HG03064 (cell line): ENCODE results near the gene EEF2KMT.
"Not testable (repeated sequence)": the region's sequence is repeated elsewhere in the genome, so short reads cannot be mapped to it uniquely, and the experiment has no call there.

ENCODE experiments used
- ATAC-seq: cut with Tn5 transposase; IDR thresholded peaks from one replicate; pipeline ENCODE4 v1.9.1; 2021; ENCODE audit warnings: low read depth; ENCODE audit not compliant: unreplicated experiment

The EEF2KMT gene, protein sequence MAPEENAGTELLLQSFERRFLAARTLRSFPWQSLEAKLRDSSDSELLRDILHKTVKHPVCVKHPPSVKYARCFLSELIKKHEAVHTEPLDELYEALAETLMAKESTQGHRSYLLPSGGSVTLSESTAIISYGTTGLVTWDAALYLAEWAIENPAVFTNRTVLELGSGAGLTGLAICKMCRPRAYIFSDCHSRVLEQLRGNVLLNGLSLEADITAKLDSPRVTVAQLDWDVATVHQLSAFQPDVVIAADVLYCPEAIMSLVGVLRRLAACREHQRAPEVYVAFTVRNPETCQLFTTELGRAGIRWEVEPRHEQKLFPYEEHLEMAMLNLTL

GRCh38 chr16:5097470-5098220 lies at the start of gene EEF2KMT:
TSS of gene EEF2KMT (minus strand) at chr16:5097795. CDS start at chr16:5097739, 56 bp downstream.
- peak; percentile 95 for ATAC-seq

DNA sequence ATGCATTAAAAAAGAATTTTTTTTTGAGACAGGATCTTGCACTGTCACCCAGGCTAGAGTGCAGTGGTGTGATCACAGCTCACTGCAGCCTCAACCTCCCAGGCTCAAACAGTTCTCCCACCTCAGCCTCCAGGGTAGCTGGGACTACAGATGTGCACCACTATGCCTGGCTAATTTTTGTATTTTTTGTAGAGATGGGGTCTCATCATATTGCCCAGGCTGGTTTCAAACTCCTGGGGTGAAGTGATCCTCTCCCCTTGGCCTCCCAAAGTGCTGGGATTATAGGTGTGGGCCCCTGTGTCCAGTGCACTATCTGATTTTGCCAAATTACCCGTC lies 47.0 kb upstream of the EEF2KMT start:
- not testable (repeated sequence) for ATAC-seq

DNA sequence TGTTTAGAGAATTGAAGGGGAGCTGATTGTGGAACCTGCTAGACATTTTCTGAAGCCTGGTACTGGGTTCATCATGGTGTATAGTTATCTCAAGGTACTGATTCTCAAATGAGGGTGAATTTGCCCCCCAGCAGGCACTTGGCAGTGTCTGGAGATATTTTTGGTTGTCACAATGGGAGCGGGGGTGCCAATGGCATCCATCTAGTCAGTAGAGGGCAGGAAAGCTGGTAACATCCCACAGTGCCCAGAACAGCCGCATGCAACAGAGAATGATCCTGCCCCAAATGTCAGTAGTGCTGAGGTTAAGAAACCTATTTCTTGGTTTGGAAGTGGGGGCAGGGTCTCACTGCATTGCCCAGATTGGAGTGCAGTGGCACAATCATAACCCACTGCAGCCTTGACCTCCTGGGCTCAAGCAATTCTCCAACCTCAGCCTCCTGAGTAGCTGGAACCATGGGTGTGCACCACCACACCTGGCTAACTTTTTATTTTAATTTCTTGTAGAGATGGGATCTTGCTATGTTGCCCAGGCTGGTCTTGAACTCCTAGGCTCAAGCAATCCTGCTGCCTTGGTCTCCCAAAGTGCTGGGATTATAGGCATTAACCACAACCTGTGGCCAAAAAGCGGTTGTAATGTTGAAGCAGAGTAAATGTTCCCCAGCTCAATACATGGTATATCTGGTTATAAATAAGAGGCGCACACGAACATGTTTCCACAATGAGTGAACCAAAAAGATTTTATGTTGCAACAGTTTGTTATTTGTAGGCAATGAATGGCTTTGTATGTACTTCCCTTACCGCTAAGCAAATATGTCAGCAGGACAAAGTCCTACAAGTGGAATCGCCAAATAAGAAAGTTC lies 46.4 kb upstream of the EEF2KMT start:
- no peak for ATAC-seq

GRCh38 chr16:5140151-5140550 lies 42.6 kb upstream of the EEF2KMT start:
- not testable (repeated sequence) for ATAC-seq

GRCh38 chr16:5134739-5135452 lies 37.3 kb upstream of the EEF2KMT start:
- ATAC-seq = not testable (repeated sequence)

GRCh38 chr16:5132915-5133600 lies 35.5 kb upstream of the EEF2KMT start:
- ATAC-seq = not testable (repeated sequence)

- ATAC-seq = not testable (repeated sequence)
These were observed 33.9 kb upstream of the EEF2KMT start for GRCh38 chr16:5131467-5132004.

- ATAC-seq = not testable (repeated sequence)
These were observed 19.9 kb upstream of the EEF2KMT start for GRCh38 chr16:5117300-5118087.

DNA sequence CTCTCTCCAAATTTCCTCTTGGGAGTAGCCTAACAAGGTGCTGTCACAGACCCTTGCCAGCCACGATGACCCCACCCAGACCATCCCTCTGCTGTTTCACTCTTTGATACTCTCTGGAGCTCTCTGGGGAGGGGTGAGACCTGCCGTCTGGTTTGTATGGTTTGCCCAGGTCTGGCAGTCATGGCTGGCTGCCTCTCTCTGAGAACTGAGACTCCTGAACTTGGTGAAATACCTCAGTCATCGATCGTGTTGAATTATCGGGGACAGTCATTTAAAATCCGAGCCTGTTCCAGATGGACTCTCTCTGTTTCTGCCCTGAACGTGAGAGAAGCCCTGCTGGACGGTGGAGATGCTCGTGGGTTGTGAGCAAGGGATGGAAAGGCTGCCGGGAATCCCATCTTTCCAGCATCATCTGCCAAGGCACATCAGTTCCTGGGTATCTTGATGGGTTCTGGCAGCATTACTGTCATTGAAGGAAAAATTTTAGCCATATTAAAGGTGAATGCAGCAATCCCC lies 19.2 kb upstream of the EEF2KMT start:
- not testable (repeated sequence) for ATAC-seq

DNA sequence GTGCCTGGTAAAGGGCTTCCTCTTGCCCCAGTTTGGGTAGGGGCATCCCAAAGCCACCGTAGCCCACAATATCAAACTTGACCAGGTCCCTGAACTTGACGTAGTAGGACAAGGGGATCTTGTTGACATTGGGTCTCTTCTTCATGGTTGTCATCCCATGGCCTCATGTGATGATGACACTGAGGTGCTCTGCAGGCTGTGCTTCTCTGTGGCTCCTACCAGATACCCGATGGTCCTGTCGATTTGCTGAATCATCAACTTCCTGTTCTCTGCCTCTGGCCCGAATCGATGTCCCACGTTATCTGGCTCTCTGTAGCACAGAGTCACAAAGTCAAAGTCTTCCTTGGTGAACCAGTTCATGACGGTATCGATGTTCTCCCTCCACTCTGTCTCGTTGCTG lies 13.3 kb upstream of the EEF2KMT start:
- ATAC-seq = not testable (repeated sequence)

DNA sequence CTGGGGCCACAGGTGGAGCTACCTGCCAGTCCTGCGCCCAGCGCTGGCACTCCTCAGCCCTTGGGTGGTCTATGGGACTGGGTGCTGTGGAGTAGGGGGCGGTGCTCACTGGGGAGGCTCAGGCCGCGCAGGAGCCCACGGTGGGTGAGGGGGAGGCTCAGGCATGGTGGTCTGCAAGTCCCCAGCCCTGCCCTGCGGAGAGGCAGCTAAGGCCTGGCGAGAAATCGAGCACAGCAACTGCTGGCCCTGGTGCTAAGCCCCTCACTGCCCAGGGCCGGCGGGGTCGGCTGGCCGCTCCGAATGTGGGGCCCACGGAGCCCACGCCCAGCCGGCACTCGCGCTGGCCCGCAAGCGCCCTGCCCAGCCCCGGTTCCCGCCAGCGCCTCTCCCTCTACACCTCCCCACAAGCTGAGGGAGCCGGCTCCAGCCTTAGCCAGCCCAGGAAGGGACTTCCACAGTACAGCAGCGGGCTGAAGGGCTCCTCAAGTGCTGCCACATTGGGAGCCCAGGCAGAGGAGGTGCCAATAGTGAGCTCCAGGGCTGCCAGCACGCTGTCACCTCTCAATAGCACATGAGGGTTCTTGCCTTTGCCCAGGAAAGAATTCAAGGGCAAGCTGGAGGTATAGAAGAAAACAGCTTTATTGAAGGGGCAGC lies 11.0 kb upstream of the EEF2KMT start:
- no peak for ATAC-seq

DNA sequence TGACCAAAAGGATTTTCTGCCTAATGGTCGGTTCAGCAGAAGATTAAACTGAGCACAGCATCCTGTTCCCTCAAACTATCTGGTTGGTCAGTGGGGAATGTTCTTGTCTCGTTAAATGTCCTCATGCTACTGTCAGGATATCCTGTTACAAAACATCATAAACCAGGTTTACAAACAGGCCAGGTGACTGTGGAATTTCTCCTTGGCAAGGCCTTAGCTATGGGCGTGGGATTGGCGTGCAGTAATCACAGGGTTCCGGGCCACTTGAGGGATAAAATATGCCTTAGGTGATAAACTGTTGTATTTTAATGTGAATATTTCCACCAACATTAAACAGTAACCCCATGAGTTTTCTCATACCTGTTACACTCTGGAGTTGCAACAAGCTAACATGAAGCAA lies 7.4 kb upstream of the EEF2KMT start:
- not testable (repeated sequence) for ATAC-seq

- ATAC-seq = not testable (repeated sequence)
These were observed 5.9 kb upstream of the EEF2KMT start for GRCh38 chr16:5103296-5104032.

DNA sequence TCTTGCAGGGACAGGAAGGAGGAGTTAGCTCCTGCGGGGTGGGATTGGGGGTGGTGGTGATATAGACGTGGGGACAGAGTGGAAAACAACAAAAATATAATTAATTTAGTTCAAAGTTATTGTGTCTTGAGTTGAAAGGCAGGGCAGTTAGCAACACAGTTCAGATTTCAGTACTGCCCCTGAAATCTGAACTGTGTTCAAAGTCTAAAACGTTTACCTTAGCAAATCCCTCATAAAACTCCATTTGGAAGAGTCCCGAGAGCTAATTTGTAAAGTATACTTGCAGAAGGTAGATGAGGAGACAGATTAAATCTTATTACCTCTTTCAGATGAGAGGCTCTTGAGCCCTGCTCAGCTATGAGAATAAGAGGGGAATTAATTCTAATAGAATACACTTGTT lies 1.6 kb upstream of the EEF2KMT start:
- not testable (repeated sequence) for ATAC-seq

DNA sequence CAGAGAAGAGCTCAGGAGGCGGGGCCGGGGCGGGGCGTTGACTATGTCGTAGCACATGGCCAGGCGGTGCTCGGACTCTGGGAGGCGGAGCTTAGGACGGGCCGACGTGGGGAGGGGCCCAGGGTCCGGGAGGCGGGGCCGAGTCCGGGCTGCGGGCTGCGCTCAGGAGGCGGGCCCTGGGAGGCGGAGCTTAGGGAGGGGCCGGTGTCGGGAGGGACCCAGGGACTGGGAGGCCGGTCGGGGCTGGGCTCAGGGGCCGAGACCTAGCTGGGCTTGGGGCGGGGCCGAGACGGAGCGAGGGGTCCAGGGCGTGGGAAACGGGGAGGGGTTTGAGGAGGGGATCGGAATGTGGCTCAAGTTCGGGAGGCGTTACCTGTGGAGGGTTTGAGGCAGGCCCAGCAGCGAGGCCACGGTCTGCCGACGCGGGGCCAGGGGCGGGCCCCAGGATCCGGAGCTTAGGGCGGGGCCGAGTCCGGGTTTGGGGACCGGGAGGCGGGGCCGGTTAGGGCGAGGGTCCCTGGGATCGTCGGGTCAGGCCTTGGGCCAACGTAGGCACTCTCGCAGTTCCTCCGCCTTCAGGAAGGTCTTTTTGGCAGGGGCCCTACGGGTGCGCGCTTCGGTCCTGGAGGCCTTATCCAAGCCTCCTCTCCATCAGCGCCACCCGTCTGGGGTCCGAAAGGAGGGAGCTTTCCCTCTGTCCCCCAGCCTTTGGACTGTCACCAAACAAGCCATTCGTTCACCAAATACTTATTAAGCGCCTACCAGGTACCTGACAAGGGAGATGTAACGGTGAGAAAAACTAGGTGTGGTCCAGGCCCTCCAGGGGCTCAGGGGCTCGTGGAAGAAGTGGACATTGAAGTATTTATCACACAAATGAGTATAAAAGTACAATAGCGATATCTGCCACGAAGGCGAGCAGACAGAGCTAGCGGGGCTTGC lies 895 bp upstream of the EEF2KMT start:
- ATAC-seq = not testable (repeated sequence)

DNA sequence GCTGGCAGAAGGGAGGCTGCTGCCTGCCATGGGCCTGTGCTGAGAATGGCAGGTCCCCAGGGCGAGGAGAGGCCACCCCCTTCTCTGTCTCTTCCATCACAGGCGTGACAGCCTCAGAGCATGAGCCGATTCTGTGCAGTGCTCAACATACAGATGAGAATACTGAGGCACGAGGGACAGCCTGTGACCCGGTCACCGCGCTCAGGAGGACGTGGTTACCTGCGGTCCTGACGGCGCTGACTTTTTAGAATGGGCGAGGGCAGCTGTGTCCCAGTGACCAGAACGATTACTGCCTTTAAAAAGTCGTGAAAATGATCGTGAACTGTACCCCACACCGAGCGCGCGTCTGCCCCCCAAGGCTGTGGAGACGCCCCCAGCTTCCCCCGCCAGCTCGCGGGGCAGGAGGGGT lies 530 bp downstream of the EEF2KMT start:
- not testable (repeated sequence) for ATAC-seq
